Tibial nerve (tissue), 4 donors: ENCODE data around the gene TMCC2. TPM values are rescaled to one million over a fixed set of nuclear protein-coding genes. Genes with fewer than 3 reads are reported as not detected.

ENCODE experiments used
- DNase-seq, 2 donors: peaks; one replicate each; pipeline ENCODE4 v3.0.0-alpha.2; 2019; ENCODE audit warnings: low spot score in 2 of 2
- H3K27ac ChIP-seq, 4 donors: fragments of 200-600 bp; sonication (generic) in 3 of 4; one replicate each; pipeline ENCODE4 v1.5.1; 2017 to 2019; ENCODE audit warnings: mild to moderate bottlenecking in 1 of 4
- H3K27me3 ChIP-seq, 2 donors: fragments of 200-600 bp; sonication (generic) in 1 of 2; one replicate each; pipeline versions ENCODE4 v1.5.1 to v1.6.0; 2017 to 2019
- H3K36me3 ChIP-seq, 3 donors: fragments of 200-600 bp; sonication (generic); one replicate each; pipeline ENCODE4 v1.5.1; 2018 to 2019
- H3K4me1 ChIP-seq, 4 donors: fragments of 200-600 bp; sonication (generic) in 3 of 4; one replicate each; pipeline ENCODE4 v1.5.1; 2017 to 2019
- H3K4me3 ChIP-seq, 4 donors: fragments of 200-600 bp; sonication (generic) in 3 of 4; one replicate each; pipeline ENCODE4 v1.5.1; 2017 to 2019; ENCODE audit warnings: mild to moderate bottlenecking in 1 of 4, moderate library complexity in 1 of 4
- H3K9me3 ChIP-seq, 4 donors: fragments of 200-600 bp; sonication (generic) in 3 of 4; one replicate each; pipeline ENCODE4 v1.5.1; 2017 to 2019
- CTCF ChIP-seq, 5 experiments: fragments of 200-600 bp in 3 of 5; fragments of 450-650 bp in 2 of 5; sonication (generic) in 3 of 5; IDR thresholded peaks; one replicate each; pipeline ENCODE4 v1.5.1; 2016 to 2019; ENCODE audit warnings: antibody characterized with exemption in 5 of 5, mild to moderate bottlenecking in 3 of 5, moderate library complexity in 2 of 5
- EP300 ChIP-seq, 2 donors: sonication (generic); formaldehyde crosslinking; IDR thresholded peaks; one replicate each; pipeline ENCODE4 v1.6.1; 2017; ENCODE audit warnings: antibody characterized with exemption in 2 of 2, mild to moderate bottlenecking in 1 of 2
- POLR2A ChIP-seq, 2 donors: fragments of 450-650 bp; IDR thresholded peaks; one replicate each; pipeline ENCODE4 v1.6.1; 2017; ENCODE audit warnings: antibody characterized with exemption in 2 of 2, mild to moderate bottlenecking in 2 of 2, moderate library complexity in 2 of 2
- WGBS, 2 donors: methylation state at CpG; one replicate each; pipeline ENCODE4 v1.1.5; 2018; 5-methylcytosine and 5-hydroxymethylcytosine counted together
- total RNA-seq, 4 donors: library from RNA; depleted of rRNA; stranded (reverse); fragments of >200 nt; gene quantifications; one replicate each; pipeline ENCODE4 v1.1.0, GENCODE V29; 2016

TMCC2 gene
- total RNA-seq, 4 donors from 2014 or later = 2.4 to 4.8 (median 2.7) TPM

- no peak for DNase-seq
- no peaks in the 10 kb centered on the region for H3K36me3 ChIP-seq
- H3K4me3 ChIP-seq = no peak overlapping the region
- 69 to 81% methylated on average over 8 of the region's 8 CpGs for WGBS, 2 donors
- H3K9me3 ChIP-seq = no peaks in the 10 kb centered on the region
- no peak overlapping the region for H3K27ac ChIP-seq
- TF ChIP-seq POLR2A (IDR thresholded peaks at IDR 0.05) = no peak
- no peak for TF ChIP-seq EP300 (IDR thresholded peaks at IDR 0.05)
- no peak for TF ChIP-seq CTCF (IDR thresholded peaks at IDR 0.05)
- no peaks in the 10 kb centered on the region for H3K27me3 ChIP-seq
- H3K4me1 ChIP-seq = peaks cover 0 to 56% (median 4%) of the 10 kb centered on the region in 4 donors
Observed at GRCh38 chr1:205262731-205263171, 35.0 kb downstream of the TMCC2 start.

GRCh38 chr1:205263580-205264190 lies 35.9 kb downstream of the TMCC2 start:
- Histone ChIP-seq H3K4me1 (peaks cover 0 to 47% (median 0%) of the 10 kb centered on the region in 4 donors), H3K27me3 (no peaks in the 10 kb centered on the region), H3K4me3 (no peak overlapping the region), H3K27ac (no peak overlapping the region), H3K36me3 (peaks cover 0 to under 1% (median 0%) of the 10 kb centered on the region in 3 donors), H3K9me3 (no peaks in the 10 kb centered on the region)
- WGBS, 2 donors = 86 to 89% methylated on average over 2 of the region's 2 CpGs
- no peak for DNase-seq
- TF ChIP-seq EP300 (IDR thresholded peaks at IDR 0.05) (no peak), CTCF (IDR thresholded peaks at IDR 0.05) (no peak), POLR2A (IDR thresholded peaks at IDR 0.05) (no peak)

GRCh38 chr1:205266611-205267305 lies 39.0 kb downstream of the TMCC2 start:
- Histone ChIP-seq H3K27me3 (no peaks in the 10 kb centered on the region), H3K27ac (no peak overlapping the region), H3K9me3 (no peaks in the 10 kb centered on the region), H3K4me1 (peaks cover 0 to 39% (median 0%) of the 10 kb centered on the region in 4 donors), H3K36me3 (peaks cover 0 to 25% (median 0%) of the 10 kb centered on the region in 3 donors), H3K4me3 (no peak overlapping the region)
- 80 to 82% methylated on average over 10 of the region's 10 CpGs for WGBS, 2 donors
- DNase-seq = no peak
- no peak for TF ChIP-seq POLR2A (IDR thresholded peaks at IDR 0.05)
- TF ChIP-seq CTCF (IDR thresholded peaks at IDR 0.05) = no peak
- TF ChIP-seq EP300 (IDR thresholded peaks at IDR 0.05) = no peak

DNA sequence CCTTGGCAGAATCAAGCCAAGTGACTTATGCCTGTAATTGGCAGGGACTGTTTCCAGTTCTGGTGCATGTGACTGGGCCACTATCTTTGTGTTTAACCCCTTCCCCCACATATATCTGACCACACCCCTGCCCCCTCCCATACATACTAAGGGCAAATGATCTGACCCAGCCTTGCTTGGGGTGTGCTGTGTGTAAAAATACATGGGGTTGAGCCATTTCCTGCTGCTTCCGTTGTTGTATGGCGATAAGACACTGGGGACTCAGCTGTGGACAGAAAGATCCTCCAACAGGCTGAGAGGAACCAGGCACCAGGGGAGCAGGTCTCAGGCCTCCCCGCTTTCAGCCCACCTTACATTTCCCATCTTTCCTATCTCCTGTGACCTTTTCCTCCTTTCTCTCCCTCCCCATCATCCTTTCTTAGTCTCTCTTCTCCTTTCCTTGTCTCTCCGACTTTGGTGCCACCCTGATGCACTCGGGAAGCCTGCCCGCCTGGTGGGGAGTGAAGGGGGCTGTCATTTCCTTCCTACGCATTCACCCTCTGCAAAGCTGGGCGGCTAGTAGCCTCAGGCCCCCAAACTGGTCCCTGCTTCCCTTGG lies 39.7 kb downstream of the TMCC2 start:
- TF ChIP-seq CTCF (IDR thresholded peaks at IDR 0.05) = no peak
- TF ChIP-seq POLR2A (IDR thresholded peaks at IDR 0.05) = no peak
- TF ChIP-seq EP300 (IDR thresholded peaks at IDR 0.05) = no peak
- H3K27ac ChIP-seq = no peak overlapping the region
- WGBS, 2 donors = 78 to 80% methylated on average over 8 of the region's 8 CpGs
- H3K36me3 ChIP-seq = peaks cover 0 to 32% (median 0%) of the 10 kb centered on the region in 3 donors
- no peaks in the 10 kb centered on the region for H3K27me3 ChIP-seq
- no peak for DNase-seq
- no peak overlapping the region for H3K4me3 ChIP-seq
- no peaks in the 10 kb centered on the region for H3K9me3 ChIP-seq
- peaks cover 0 to 34% (median 0%) of the 10 kb centered on the region in 4 donors for H3K4me1 ChIP-seq
